Measurements from ENCODE around the gene SLC16A4. TPM values are rescaled to one million over a fixed set of nuclear protein-coding genes. Genes with fewer than 3 reads are reported as not detected.

SLC16A4 gene
- polyA plus RNA-seq, 1 of the 3 experiments (the other 2 are of a cell fraction) = 3.0 TPM

DNA sequence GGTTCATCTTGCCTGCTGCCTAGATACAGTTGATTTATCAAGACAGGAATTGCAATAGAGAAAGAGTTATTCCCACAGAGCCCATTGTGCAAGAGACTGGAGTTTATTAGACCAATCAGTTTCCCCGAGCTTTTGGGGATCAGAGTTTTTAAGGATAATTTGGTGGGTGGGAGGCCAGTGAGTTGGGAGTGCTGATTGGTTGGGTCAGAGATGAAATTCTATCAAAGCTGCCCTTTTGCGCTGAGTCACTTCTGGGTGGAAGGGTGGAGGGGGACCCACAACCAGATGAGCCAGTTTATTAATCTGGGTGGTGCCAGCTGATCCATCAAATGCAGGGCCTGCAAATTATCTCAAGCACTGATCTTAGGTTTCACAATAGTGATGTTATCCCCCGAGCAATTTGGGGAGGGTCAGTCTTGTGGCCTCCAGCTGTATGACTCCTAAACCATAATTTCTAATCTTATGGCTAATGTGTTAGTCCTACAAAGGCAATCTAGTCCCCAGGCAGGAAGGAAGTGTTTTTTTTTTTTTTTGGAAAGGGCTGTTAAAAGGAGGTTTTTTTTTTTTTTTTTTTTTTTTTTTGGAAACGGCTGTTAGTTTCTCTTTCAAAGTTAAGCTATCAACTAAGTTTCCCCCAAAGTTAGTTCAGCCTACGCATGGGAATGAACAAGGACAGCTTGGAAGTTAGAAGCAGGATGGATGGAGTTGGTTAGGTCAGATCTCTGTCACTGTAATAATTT, 7.4 kb downstream of the SLC16A4 start:
- Histone ChIP-seq H3K9me3 (no peaks in the 10 kb centered on the region), H3K4me1 (ENCODE audit: control insufficient read depth in 1 of 2, insufficient read depth in 2 of 2, low read depth in 1 of 2, low read length in 1 of 2) (no peaks in the 10 kb centered on the region), H3K27me3 (ENCODE audit: insufficient read depth) (no peaks in the 10 kb centered on the region), H3K4me2 (no peak overlapping the region), H3K27ac (ENCODE audit: low read depth in 2 of 2, low read length in 1 of 2) (no peak overlapping the region), H3K9ac (no peak overlapping the region), H3K36me3 (replicated peaks in 1 of 2; ENCODE audit: control insufficient read depth in 1 of 2, insufficient read depth in 2 of 2, low read length in 1 of 2) (peaks cover 19 to 22% of the 10 kb centered on the region in 2 experiments), H3K4me3 (ENCODE audit: low read depth in 2 of 2, low read length in 1 of 2) (no peak overlapping the region), H3F3A (replicated peaks; ENCODE audit: insufficient read depth) (no peaks in the 10 kb centered on the region), H3K9me2 (no peaks in the 10 kb centered on the region), H3K79me2 (ENCODE audit: insufficient read depth) (no peaks in the 10 kb centered on the region), H2AFZ (ENCODE audit: low read depth) (no peak overlapping the region), H4K20me1 (ENCODE audit: insufficient read depth) (no peaks in the 10 kb centered on the region)
- POLR2A ChIA-PET = interaction anchor here (0.6 kb wide), 1 partner anchor 45 kb away, joined by 3 read pairs; the partner anchor contains the start of gene RBM15
- DNase-seq = no peak
- WGBS (ENCODE audit: low lambda C conversion rate) = 59% methylated on average over 5 of the region's 5 CpGs
- CTCF ChIA-PET = interaction anchor here (0.9 to 1.6 kb wide), 7 partner anchors 10 to 186 kb away, joined by 3 to 8 read pairs (median 4); no protein-coding TSS in a partner anchor
- TF ChIP-seq USF1 (IDR thresholded peaks at IDR 0.05; ENCODE audit: borderline replicate concordance, low read depth) = no peak
- TF ChIP-seq FOXM1 (IDR thresholded peaks at IDR 0.05; ENCODE audit: low read depth) = no peak
- no peak for TF ChIP-seq TCF12 (IDR thresholded peaks at IDR 0.05)
- no peak for TF ChIP-seq RCOR1 (IDR thresholded peaks at IDR 0.05; ENCODE audit: low read length)
- TF ChIP-seq MAX (IDR thresholded peaks at IDR 0.05; ENCODE audit: low read depth) = no peak
- no peak for TF ChIP-seq CHD2 (IDR thresholded peaks at IDR 0.05; ENCODE audit: low read length, partially characterized antibody)
- TF ChIP-seq EP300 (IDR thresholded peaks at IDR 0.05; ENCODE audit: borderline replicate concordance in 1 of 2, low read depth in 1 of 2, low read length in 1 of 2) = no peak
- TF ChIP-seq MEF2A (IDR thresholded peaks at IDR 0.05; ENCODE audit: borderline replicate concordance, low read depth) = no peak
- TF ChIP-seq FOXJ3 (CRISPR knock-in tag; IDR thresholded peaks at IDR 0.05) = no peak
- TF ChIP-seq SMC3 (IDR thresholded peaks at IDR 0.05; ENCODE audit: low read depth, low read length) = no peak
- no peak for TF ChIP-seq GABPA (IDR thresholded peaks at IDR 0.05; ENCODE audit: low read depth)
- no peak for TF ChIP-seq TEAD4 (IDR thresholded peaks at IDR 0.05; ENCODE audit: borderline replicate concordance, insufficient read depth)
- TF ChIP-seq EZH2phosphoT487 (IDR thresholded peaks at IDR 0.05; ENCODE audit: borderline replicate concordance, low read depth) = no peak

DNA sequence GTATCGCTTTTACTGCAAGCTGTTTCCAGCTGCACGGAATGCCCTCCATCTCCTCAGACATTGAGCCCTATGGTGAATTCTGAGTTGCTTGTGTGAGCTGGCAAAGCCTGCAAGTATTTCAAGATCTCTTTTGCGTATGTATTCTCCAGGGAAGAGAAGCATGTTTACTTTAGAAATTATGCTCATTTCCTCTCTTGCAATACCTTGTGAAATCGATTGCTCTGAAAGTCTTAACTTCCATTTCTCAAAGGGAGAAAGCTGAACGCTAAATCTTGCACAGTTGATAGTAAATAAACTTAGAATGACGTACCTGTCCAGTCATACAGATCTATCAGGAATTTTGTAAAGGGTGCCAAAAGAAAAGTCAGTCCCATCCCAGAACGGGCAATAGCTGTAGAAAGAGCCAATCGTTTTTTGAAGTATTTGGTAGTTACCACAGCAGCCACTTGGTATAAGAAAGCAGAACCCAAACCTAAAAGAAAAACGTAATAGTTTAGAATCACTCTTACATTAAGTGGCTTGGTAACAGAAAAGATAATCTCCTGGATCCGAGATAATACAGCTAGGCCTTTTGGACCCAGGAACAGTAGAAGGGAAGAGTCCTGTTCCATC, 10.0 kb downstream of the SLC16A4 start:
- CTCF ChIA-PET = interaction anchor here (0.9 to 1.2 kb wide), 3 partner anchors 14 to 80 kb away, joined by 4 read pairs; partner anchors contain the start of gene RBM15
- no peaks in the 10 kb centered on the region for H4K20me1 ChIP-seq (ENCODE audit: insufficient read depth)
- 89% methylated on average over 10 of the region's 10 CpGs for WGBS (ENCODE audit: low lambda C conversion rate)
- H3K4me3 ChIP-seq (ENCODE audit: low read depth in 2 of 2, low read length in 1 of 2) = no peak overlapping the region
- no peak overlapping the region for H3K9ac ChIP-seq
- no peaks in the 10 kb centered on the region for H3K9me2 ChIP-seq
- H3K4me2 ChIP-seq = no peak overlapping the region
- no peaks in the 10 kb centered on the region for H3K27me3 ChIP-seq (ENCODE audit: insufficient read depth)
- no peaks in the 10 kb centered on the region for H3K4me1 ChIP-seq (ENCODE audit: control insufficient read depth in 1 of 2, insufficient read depth in 2 of 2, low read depth in 1 of 2, low read length in 1 of 2)
- no peak for TF ChIP-seq FOXM1 (IDR thresholded peaks at IDR 0.05; ENCODE audit: low read depth)
- TF ChIP-seq GABPA (IDR thresholded peaks at IDR 0.05; ENCODE audit: low read depth) = no peak
- TF ChIP-seq IRF3 (IDR thresholded peaks at IDR 0.05; ENCODE audit: low read depth, low read length) = no peak
- no peak for TF ChIP-seq CTCF (IDR thresholded peaks at IDR 0.05)
- TF ChIP-seq EZH2phosphoT487 (IDR thresholded peaks at IDR 0.05; ENCODE audit: borderline replicate concordance, low read depth) = no peak
- peaks cover 30 to 36% of the 10 kb centered on the region in 2 experiments for H3K36me3 ChIP-seq (replicated peaks in 1 of 2; ENCODE audit: control insufficient read depth in 1 of 2, insufficient read depth in 2 of 2, low read length in 1 of 2)
- no peaks in the 10 kb centered on the region for H3F3A ChIP-seq (replicated peaks; ENCODE audit: insufficient read depth)
- POLR2A ChIA-PET = no interaction called here
- H2AFZ ChIP-seq (ENCODE audit: low read depth) = no peak overlapping the region
- DNase-seq = no peak
- no peaks in the 10 kb centered on the region for H3K79me2 ChIP-seq (ENCODE audit: insufficient read depth)
- no peak overlapping the region for H3K27ac ChIP-seq (ENCODE audit: low read depth in 2 of 2, low read length in 1 of 2)
- H3K9me3 ChIP-seq = no peaks in the 10 kb centered on the region

Measured in SK-N-SH (cell line).